GM18499 (cell line): ENCODE measurements around the gene WDR45.

Source experiments
- ATAC-seq: cut with Tn5 transposase; IDR thresholded peaks from one replicate; pipeline ENCODE4 v1.9.1; 2021; ENCODE audit warnings: moderate number of reproducible peaks; ENCODE audit not compliant: insufficient read depth, unreplicated experiment

Gene WDR45

GRCh38 chrX:49053223-49054072 lies 26.2 kb downstream of the WDR45 start:
- no peak for ATAC-seq

GRCh38 chrX:49043987-49044281 lies 35.8 kb downstream of the WDR45 start:
- ATAC-seq = no peak

- ATAC-seq = peak; percentile 80
Measured at GRCh38 chrX:49043220-49043986, 36.3 kb downstream of the WDR45 start, which contains the start of gene TFE3. TSS of gene TFE3 (minus strand) at chrX:49043357. CDS start at chrX:49043226, 131 bp downstream.

- no peak for ATAC-seq
Measured at GRCh38 chrX:49042581-49043219, 37.0 kb downstream of the WDR45 start.

- no peak for ATAC-seq
Measured at GRCh38 chrX:49041744-49042580, 37.7 kb downstream of the WDR45 start.

- ATAC-seq = no peak
Measured at GRCh38 chrX:49040376-49040955, 39.2 kb downstream of the WDR45 start.

- no peak for ATAC-seq
Measured at GRCh38 chrX:49039598-49040375, 39.9 kb downstream of the WDR45 start.

- no peak for ATAC-seq
Measured at GRCh38 chrX:49037883-49038475, 41.7 kb downstream of the WDR45 start.

- no peak for ATAC-seq
Measured at GRCh38 chrX:49030283-49030682, 49.4 kb downstream of the WDR45 start.

- ATAC-seq = no peak
Measured at GRCh38 chrX:49029876-49030275, 49.8 kb downstream of the WDR45 start.
